ENCODE results near the gene WDR82. TPM values are rescaled to one million over a fixed set of nuclear protein-coding genes. Genes with fewer than 3 reads are reported as not detected.

Gene WDR82
- polyA plus RNA-seq, 1 donor: 71.9 TPM

GRCh38 chr3:52256622-52257021 lies 21.8 kb downstream of the WDR82 start:
- DNase-seq: no peak

GRCh38 chr3:52256159-52256558 lies 22.3 kb downstream of the WDR82 start:
- WGBS (ENCODE audit: insufficient coverage, low lambda C conversion rate): no CpG with 5 or more reads among the region's 3 CpGs
- Histone ChIP-seq H3K27ac (ENCODE audit: low read length) (no peak overlapping the region), H3K4me1 (ENCODE audit: control insufficient read depth, insufficient read depth, low read length) (peaks cover 12% of the 10 kb centered on the region), H3K4me3 (ENCODE audit: low read length) (no peak overlapping the region), H3K27me3 (ENCODE audit: control insufficient read depth, insufficient read depth, low read length) (no peaks in the 10 kb centered on the region), H3K9me3 (ENCODE audit: control insufficient read depth, low read depth, low read length) (no peaks in the 10 kb centered on the region), H3K36me3 (ENCODE audit: control insufficient read depth, insufficient read depth, low read length) (peaks cover 81% of the 10 kb centered on the region)
- no peak for DNase-seq

More at GRCh38 chr3:52256622-52257021, 21.8 kb downstream of the WDR82 start:
- H3K36me3 ChIP-seq (ENCODE audit: control insufficient read depth, insufficient read depth, low read length): peaks cover 82% of the 10 kb centered on the region
- no peaks in the 10 kb centered on the region for H3K9me3 ChIP-seq (ENCODE audit: control insufficient read depth, low read depth, low read length)
- H3K4me3 ChIP-seq (ENCODE audit: low read length): no peak overlapping the region
- H3K4me1 ChIP-seq (ENCODE audit: control insufficient read depth, insufficient read depth, low read length): peaks cover 12% of the 10 kb centered on the region
- WGBS (ENCODE audit: insufficient coverage, low lambda C conversion rate): no CpG with 5 or more reads among the region's 4 CpGs
- no peaks in the 10 kb centered on the region for H3K27me3 ChIP-seq (ENCODE audit: control insufficient read depth, insufficient read depth, low read length)
- no peak overlapping the region for H3K27ac ChIP-seq (ENCODE audit: low read length)

GRCh38 chr3:52254608-52255007 lies 23.8 kb downstream of the WDR82 start:
- no CpG with 5 or more reads among the region's 9 CpGs for WGBS (ENCODE audit: insufficient coverage, low lambda C conversion rate)
- Histone ChIP-seq H3K27me3 (ENCODE audit: control insufficient read depth, insufficient read depth, low read length) (no peaks in the 10 kb centered on the region), H3K36me3 (ENCODE audit: control insufficient read depth, insufficient read depth, low read length) (peaks cover 84% of the 10 kb centered on the region), H3K9me3 (ENCODE audit: control insufficient read depth, low read depth, low read length) (no peaks in the 10 kb centered on the region), H3K4me1 (ENCODE audit: control insufficient read depth, insufficient read depth, low read length) (peaks cover 12% of the 10 kb centered on the region), H3K27ac (ENCODE audit: low read length) (no peak overlapping the region), H3K4me3 (ENCODE audit: low read length) (no peak overlapping the region)
- DNase-seq: no peak

GRCh38 chr3:52253314-52254304 lies 24.8 kb downstream of the WDR82 start:
- H3K27me3 ChIP-seq (ENCODE audit: control insufficient read depth, insufficient read depth, low read length): no peaks in the 10 kb centered on the region
- no peak for DNase-seq
- no peak overlapping the region for H3K27ac ChIP-seq (ENCODE audit: low read length)
- H3K4me1 ChIP-seq (ENCODE audit: control insufficient read depth, insufficient read depth, low read length): peaks cover 12% of the 10 kb centered on the region
- peaks cover 80% of the 10 kb centered on the region for H3K36me3 ChIP-seq (ENCODE audit: control insufficient read depth, insufficient read depth, low read length)
- H3K4me3 ChIP-seq (ENCODE audit: low read length): no peak overlapping the region
- no CpG with 5 or more reads among the region's 12 CpGs for WGBS (ENCODE audit: insufficient coverage, low lambda C conversion rate)
- H3K9me3 ChIP-seq (ENCODE audit: control insufficient read depth, low read depth, low read length): no peaks in the 10 kb centered on the region

GRCh38 chr3:52250122-52250521 lies 28.3 kb downstream of the WDR82 start:
- Histone ChIP-seq H3K27me3 (ENCODE audit: control insufficient read depth, insufficient read depth, low read length) (peaks cover 3% of the 10 kb centered on the region), H3K4me3 (ENCODE audit: low read length) (no peak overlapping the region), H3K9me3 (ENCODE audit: control insufficient read depth, low read depth, low read length) (no peaks in the 10 kb centered on the region), H3K27ac (ENCODE audit: low read length) (no peak overlapping the region), H3K4me1 (ENCODE audit: control insufficient read depth, insufficient read depth, low read length) (peaks cover 9% of the 10 kb centered on the region), H3K36me3 (ENCODE audit: control insufficient read depth, insufficient read depth, low read length) (peaks cover 48% of the 10 kb centered on the region)
- no CpG with 5 or more reads among the region's 1 CpG for WGBS (ENCODE audit: insufficient coverage, low lambda C conversion rate)
- no peak for DNase-seq

GRCh38 chr3:52249683-52250082 lies 28.8 kb downstream of the WDR82 start:
- Histone ChIP-seq H3K27ac (ENCODE audit: low read length) (no peak overlapping the region), H3K27me3 (ENCODE audit: control insufficient read depth, insufficient read depth, low read length) (peaks cover 4% of the 10 kb centered on the region), H3K4me1 (ENCODE audit: control insufficient read depth, insufficient read depth, low read length) (peaks cover 10% of the 10 kb centered on the region), H3K4me3 (ENCODE audit: low read length) (no peak overlapping the region), H3K36me3 (ENCODE audit: control insufficient read depth, insufficient read depth, low read length) (peaks cover 47% of the 10 kb centered on the region), H3K9me3 (ENCODE audit: control insufficient read depth, low read depth, low read length) (no peaks in the 10 kb centered on the region)
- no CpG with 5 or more reads among the region's 6 CpGs for WGBS (ENCODE audit: insufficient coverage, low lambda C conversion rate)
- DNase-seq: no peak

- peaks cover 4% of the 10 kb centered on the region for H3K27me3 ChIP-seq (ENCODE audit: control insufficient read depth, insufficient read depth, low read length)
- H3K36me3 ChIP-seq (ENCODE audit: control insufficient read depth, insufficient read depth, low read length): peaks cover 44% of the 10 kb centered on the region
- no peak overlapping the region for H3K4me3 ChIP-seq (ENCODE audit: low read length)
- no peaks in the 10 kb centered on the region for H3K9me3 ChIP-seq (ENCODE audit: control insufficient read depth, low read depth, low read length)
- WGBS (ENCODE audit: insufficient coverage, low lambda C conversion rate): no CpG with 5 or more reads among the region's 10 CpGs
- H3K27ac ChIP-seq (ENCODE audit: low read length): no peak overlapping the region
- H3K4me1 ChIP-seq (ENCODE audit: control insufficient read depth, insufficient read depth, low read length): peaks cover 10% of the 10 kb centered on the region
- no peak for DNase-seq
Observed at GRCh38 chr3:52248816-52249547, 29.5 kb downstream of the WDR82 start.

- peaks cover 10% of the 10 kb centered on the region for H3K4me1 ChIP-seq (ENCODE audit: control insufficient read depth, insufficient read depth, low read length)
- H3K9me3 ChIP-seq (ENCODE audit: control insufficient read depth, low read depth, low read length): no peaks in the 10 kb centered on the region
- H3K27ac ChIP-seq (ENCODE audit: low read length): no peak overlapping the region
- H3K36me3 ChIP-seq (ENCODE audit: control insufficient read depth, insufficient read depth, low read length): peaks cover 36% of the 10 kb centered on the region
- no CpG with 5 or more reads among the region's 10 CpGs for WGBS (ENCODE audit: insufficient coverage, low lambda C conversion rate)
- DNase-seq: no peak
- H3K4me3 ChIP-seq (ENCODE audit: low read length): no peak overlapping the region
- peaks cover 6% of the 10 kb centered on the region for H3K27me3 ChIP-seq (ENCODE audit: control insufficient read depth, insufficient read depth, low read length)
Observed at GRCh38 chr3:52248165-52248541, 30.3 kb downstream of the WDR82 start.

- no peak overlapping the region for H3K4me3 ChIP-seq (ENCODE audit: low read length)
Observed at GRCh38 chr3:52247409-52248164, 30.9 kb downstream of the WDR82 start.

More at GRCh38 chr3:52247409-52248164, 30.9 kb downstream of the WDR82 start:
- peaks cover 6% of the 10 kb centered on the region for H3K27me3 ChIP-seq (ENCODE audit: control insufficient read depth, insufficient read depth, low read length)
- no peaks in the 10 kb centered on the region for H3K9me3 ChIP-seq (ENCODE audit: control insufficient read depth, low read depth, low read length)
- no peak overlapping the region for H3K27ac ChIP-seq (ENCODE audit: low read length)
- H3K4me1 ChIP-seq (ENCODE audit: control insufficient read depth, insufficient read depth, low read length): peaks cover 10% of the 10 kb centered on the region
- peaks cover 33% of the 10 kb centered on the region for H3K36me3 ChIP-seq (ENCODE audit: control insufficient read depth, insufficient read depth, low read length)
- no CpG with 5 or more reads among the region's 7 CpGs for WGBS (ENCODE audit: insufficient coverage, low lambda C conversion rate)
- DNase-seq: no peak

Data from large intestine (tissue), 3 donors.